ENCODE measurements around the gene METTL6.

GRCh38 chr3:15375461-15376000 is 51.8 kb downstream of the METTL6 start:
- no peak for TF ChIP-seq CTCF (IDR thresholded peaks at IDR 0.05)
- no peak for TF ChIP-seq EP300 (IDR thresholded peaks at IDR 0.05; ENCODE audit: low read depth)
